H9 (cell line): Measurements from ENCODE around the gene ATP6V0A4. TPM values are rescaled to one million over a fixed set of nuclear protein-coding genes. Genes with fewer than 3 reads are reported as not detected.

Experiments
- DNase-seq: peaks from one replicate; pipeline ENCODE4 v3.0.0-alpha.2; 2017
- H2AFZ ChIP-seq: one replicate; pipeline ENCODE4 v1.6.1; 2013; ENCODE audit warnings: mild to moderate bottlenecking, low read length, control low read depth, moderate library complexity
- H2AK5ac ChIP-seq: 2 replicates; pipeline ENCODE4 v1.6.1; 2013; ENCODE audit warnings: low read length, control low read depth, mixed read lengths; ENCODE audit not compliant: insufficient read length
- H2BK120ac ChIP-seq: one replicate; pipeline ENCODE4 v1.6.1; 2013; ENCODE audit warnings: low read depth, mild to moderate bottlenecking, low read length, control low read depth, inconsistent platforms; ENCODE audit not compliant: poor library complexity, severe bottlenecking
- H2BK12ac ChIP-seq: 2 replicates; pipeline ENCODE4 v1.6.1; 2013; ENCODE audit warnings: low read length, control low read depth, mixed read lengths, low read depth; ENCODE audit not compliant: insufficient read length
- H2BK15ac ChIP-seq: 2 replicates; pipeline ENCODE4 v1.6.1; 2013; ENCODE audit warnings: low read depth, low read length, control low read depth
- H2BK20ac ChIP-seq: one replicate; pipeline ENCODE4 v1.6.1; 2013; ENCODE audit warnings: low read depth, mild to moderate bottlenecking, low read length, control low read depth, inconsistent platforms; ENCODE audit not compliant: poor library complexity, severe bottlenecking
- H2BK5ac ChIP-seq: 2 replicates; pipeline ENCODE4 v1.6.1; 2013; ENCODE audit warnings: low read length, control low read depth, mixed read lengths; ENCODE audit not compliant: insufficient read length
- H3K14ac ChIP-seq: 2 replicates; pipeline ENCODE4 v1.6.1; 2013; ENCODE audit warnings: low read length, control low read depth; ENCODE audit not compliant: insufficient read depth
- H3K18ac ChIP-seq: 2 replicates; pipeline ENCODE4 v1.6.1; 2013; ENCODE audit warnings: low read depth, mild to moderate bottlenecking, mixed read lengths, low read length, control low read depth; ENCODE audit not compliant: insufficient read length
- H3K23ac ChIP-seq: 2 replicates; pipeline ENCODE4 v1.6.1; 2013; ENCODE audit warnings: low read length, control low read depth, mixed read lengths, low read depth; ENCODE audit not compliant: insufficient read length
- H3K23me2 ChIP-seq: 2 replicates; pipeline ENCODE4 v1.6.1; 2013; ENCODE audit warnings: low read depth, mild to moderate bottlenecking, mixed read lengths, low read length, control low read depth; ENCODE audit not compliant: insufficient read length, poor library complexity, severe bottlenecking
- H3K27ac ChIP-seq: 2 replicates; pipeline ENCODE4 v1.5.1; 2013; ENCODE audit warnings: low read length, control low read depth, mixed read lengths, low read depth; ENCODE audit not compliant: insufficient read length
- H3K27me3 ChIP-seq: 2 replicates; pipeline ENCODE4 v1.6.1; 2013; ENCODE audit warnings: low read length, control low read depth, inconsistent platforms; ENCODE audit not compliant: insufficient read depth
- H3K4ac ChIP-seq: 2 replicates; pipeline ENCODE4 v1.6.1; 2013; ENCODE audit warnings: low read depth, mild to moderate bottlenecking, control low read depth, inconsistent platforms, low read length, moderate library complexity
- H3K4me1 ChIP-seq: 2 replicates; pipeline ENCODE4 v1.6.1; 2013; ENCODE audit warnings: low read length, control low read depth, inconsistent platforms; ENCODE audit not compliant: insufficient read depth
- H3K4me2 ChIP-seq: 2 replicates; pipeline ENCODE4 v1.6.1; 2013; ENCODE audit warnings: low read length, control low read depth, mixed read lengths; ENCODE audit not compliant: insufficient read length, insufficient read depth
- H3K56ac ChIP-seq: 2 replicates; pipeline ENCODE4 v1.6.1; 2013; ENCODE audit warnings: low read depth, mild to moderate bottlenecking, mixed read lengths, low read length, control low read depth; ENCODE audit not compliant: insufficient read length
- H3K79me1 ChIP-seq: 2 replicates; pipeline ENCODE4 v1.6.1; 2013; ENCODE audit warnings: low read depth, mild to moderate bottlenecking, moderate library complexity, low read length, control low read depth, inconsistent platforms; ENCODE audit not compliant: insufficient read depth, poor library complexity, severe bottlenecking
- H3K79me2 ChIP-seq: 2 replicates; pipeline ENCODE4 v1.6.1; 2013; ENCODE audit warnings: low read length, control low read depth, inconsistent platforms; ENCODE audit not compliant: insufficient read depth
- H3K9ac ChIP-seq: 2 replicates; pipeline ENCODE4 v1.6.1; 2013; ENCODE audit warnings: low read length, control low read depth, mixed read lengths; ENCODE audit not compliant: insufficient read length; ENCODE audit errors: extremely low read depth
- H3K9me3 ChIP-seq: one replicate; pipeline ENCODE4 v1.6.1; 2013; ENCODE audit warnings: low read depth, low read length, inconsistent platforms; ENCODE audit not compliant: control insufficient read depth
- H3T11ph ChIP-seq: one replicate; pipeline ENCODE4 v1.6.1; 2013; ENCODE audit warnings: mild to moderate bottlenecking, low read length, control low read depth, inconsistent platforms
- H4K20me1 ChIP-seq: one replicate; pipeline ENCODE4 v1.6.1; 2013; ENCODE audit not compliant: control insufficient read depth, insufficient read length, insufficient read depth
- H4K5ac ChIP-seq: 2 replicates; pipeline ENCODE4 v1.6.1; 2013; ENCODE audit warnings: low read depth, mild to moderate bottlenecking, mixed read lengths, low read length, control low read depth; ENCODE audit not compliant: insufficient read length
- H4K8ac ChIP-seq: replicated peaks from 2 replicates; pipeline ENCODE4 v1.6.1; 2013; ENCODE audit warnings: low read length, control low read depth, mixed read lengths, low read depth; ENCODE audit not compliant: insufficient read length
- H4K91ac ChIP-seq: 2 replicates; pipeline ENCODE4 v1.6.1; 2013; ENCODE audit warnings: low read depth, mild to moderate bottlenecking, moderate library complexity, mixed read lengths, low read length, control low read depth; ENCODE audit not compliant: insufficient read length
- H3K27ac Mint-ChIP-seq, 3 experiments: 2 replicates in 2 of 3; 3 replicates in 1 of 3; pipeline ENCODE4 v1.8.0; 2020 to 2021; ENCODE audit warnings: mixed read lengths in 3 of 3, mild to moderate bottlenecking in 1 of 3, moderate library complexity in 1 of 3
- H3K27me3 Mint-ChIP-seq: 2 replicates; pipeline ENCODE4 v1.8.0; 2021; ENCODE audit warnings: low read depth, mild to moderate bottlenecking, moderate library complexity, mixed read lengths
- H3K36me3 Mint-ChIP-seq, 3 experiments: 2 replicates in 2 of 3; 3 replicates in 1 of 3; pipeline ENCODE4 v1.8.0; 2020 to 2021; ENCODE audit warnings: low read depth in 3 of 3, mixed read lengths in 3 of 3; ENCODE audit not compliant: insufficient read depth in 1 of 3
- H3K4me1 Mint-ChIP-seq, 2 experiments: 2 replicates each; pipeline ENCODE4 v1.8.0; 2020; ENCODE audit warnings: mixed read lengths in 2 of 2
- H3K4me3 Mint-ChIP-seq, 2 experiments: 2 replicates in 1 of 2; 3 replicates in 1 of 2; pipeline ENCODE4 v1.8.0; 2020 to 2021; ENCODE audit warnings: mild to moderate bottlenecking in 2 of 2, mixed read lengths in 2 of 2, moderate library complexity in 1 of 2
- H3K9me3 Mint-ChIP-seq, 2 experiments: 2 replicates in 1 of 2; 3 replicates in 1 of 2; pipeline ENCODE4 v1.8.0; 2020; ENCODE audit warnings: mild to moderate bottlenecking in 2 of 2, mixed read lengths in 2 of 2, moderate library complexity in 1 of 2
- CTCF ChIP-seq: fragments of 200-600 bp; sonication (generic); conservative IDR thresholded peaks from 3 replicates; pipeline ENCODE4 v1.8.0; 2021; ENCODE audit warnings: antibody characterized with exemption, mild to moderate bottlenecking
- WGBS: extraction: QIAGEN DNeasy Blood & Tissue Kit; methylation state at CpG from one replicate; pipeline ENCODE4 v1.1.7; 2013; ENCODE audit warnings: missing lambda C conversion rate, low lambda C conversion rate, mixed read lengths; ENCODE audit not compliant: insufficient read length; ENCODE audit errors: extremely low coverage; 5-methylcytosine and 5-hydroxymethylcytosine counted together
- total RNA-seq: library from RNA; stranded (reverse); gene quantifications from 2 replicates; pipeline ENCODE4 v1.2.1, GENCODE V29; 2021

Gene ATP6V0A4
- total RNA-seq, 1 experiment from 2014 or later, result 0.79 TPM

- Mint-ChIP-seq H3K27ac (no peak overlapping the region), H3K9me3 (no peaks in the 10 kb centered on the region), H3K36me3 (no peaks in the 10 kb centered on the region), H3K27me3 (peaks cover 1% of the 10 kb centered on the region; the same call in 1 of the 2 replicates), H3K4me3 (no peak overlapping the region), H3K4me1 (peaks cover 33 to 37% of the 10 kb centered on the region in 2 experiments)
- no peak overlapping the region for H3K23ac ChIP-seq
- no peak overlapping the region for H3K9ac ChIP-seq
- H2BK12ac ChIP-seq, result no peak overlapping the region
- H2AK5ac ChIP-seq, result no peak overlapping the region
- H3K18ac ChIP-seq, result no peak overlapping the region
- H4K91ac ChIP-seq, result no peak overlapping the region
- H4K8ac ChIP-seq, result no peak overlapping the region
- DNase-seq, result no peak
- no peaks in the 10 kb centered on the region for H3K23me2 ChIP-seq
- no peak overlapping the region for H3T11ph ChIP-seq
- H3K79me2 ChIP-seq, result no peaks in the 10 kb centered on the region
- no peak overlapping the region for H2BK120ac ChIP-seq
- TF ChIP-seq CTCF, result no peak
- H4K20me1 ChIP-seq, result no peaks in the 10 kb centered on the region
- no peak overlapping the region for H3K14ac ChIP-seq
- no peak overlapping the region for H2BK5ac ChIP-seq
- no peak overlapping the region for H2BK15ac ChIP-seq
- no peaks in the 10 kb centered on the region for H3K4me1 ChIP-seq
- no peaks in the 10 kb centered on the region for H3K9me3 ChIP-seq
- no peak overlapping the region for H3K56ac ChIP-seq
- no peak overlapping the region for H3K27ac ChIP-seq
- H3K79me1 ChIP-seq, result no peaks in the 10 kb centered on the region
- no peaks in the 10 kb centered on the region for H3K27me3 ChIP-seq
- H4K5ac ChIP-seq, result no peak overlapping the region
- H3K4ac ChIP-seq, result no peak overlapping the region
- WGBS, result no CpG with 5 or more reads among the region's 4 CpGs
- H2AFZ ChIP-seq, result no peak overlapping the region
- no peak overlapping the region for H3K4me2 ChIP-seq
- no peak overlapping the region for H2BK20ac ChIP-seq
Measured at GRCh38 chr7:138755842-138756590, 42.0 kb downstream of the ATP6V0A4 start.
